GM12864 (cell line): Measurements from ENCODE around the gene SLC17A3.
A peak's percentile ranks its signal among the peaks of the same experiment; 100 is the strongest.

Source experiments
- DNase-seq: peaks from one replicate; pipeline ENCODE4 v3.0.0-alpha.2; 2011; ENCODE audit warnings: low read depth
- H3K4me3 ChIP-seq: 2 replicates; pipeline ENCODE4 v1.5.1; 2011; ENCODE audit warnings: mild to moderate bottlenecking, low read depth, low read length, control low read depth
- TF ChIP-seq, protein P1 (sequence below): IDR thresholded peaks from 2 replicates; pipeline ENCODE4 v1.5.1; 2011; ENCODE audit warnings: low read depth, mild to moderate bottlenecking, moderate library complexity, low read length, control low read depth, inconsistent platforms; ENCODE audit errors: missing control alignments

SLC17A3 gene

DNA sequence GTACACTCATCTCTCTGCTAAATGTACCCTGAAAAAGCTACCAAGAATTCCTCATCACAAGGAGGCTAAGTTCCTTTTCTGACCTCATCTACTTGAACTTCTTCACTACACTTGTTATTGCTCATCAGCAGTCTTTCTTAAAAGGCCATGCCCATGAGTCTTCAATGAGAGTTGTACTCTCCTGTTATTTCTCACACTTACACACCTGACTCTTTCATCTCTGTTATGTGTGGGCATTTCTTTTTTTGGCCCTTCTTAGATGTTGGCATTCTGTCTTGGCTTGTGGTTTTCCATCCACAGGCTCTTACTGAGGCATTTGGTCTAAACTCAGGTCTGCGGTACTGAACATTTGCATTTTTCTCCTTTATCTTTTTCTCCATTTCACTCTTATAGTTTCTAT is 31.5 kb downstream of the SLC17A3 start:
- no peak overlapping the region for H3K4me3 ChIP-seq
- TF ChIP-seq, protein P1, sequence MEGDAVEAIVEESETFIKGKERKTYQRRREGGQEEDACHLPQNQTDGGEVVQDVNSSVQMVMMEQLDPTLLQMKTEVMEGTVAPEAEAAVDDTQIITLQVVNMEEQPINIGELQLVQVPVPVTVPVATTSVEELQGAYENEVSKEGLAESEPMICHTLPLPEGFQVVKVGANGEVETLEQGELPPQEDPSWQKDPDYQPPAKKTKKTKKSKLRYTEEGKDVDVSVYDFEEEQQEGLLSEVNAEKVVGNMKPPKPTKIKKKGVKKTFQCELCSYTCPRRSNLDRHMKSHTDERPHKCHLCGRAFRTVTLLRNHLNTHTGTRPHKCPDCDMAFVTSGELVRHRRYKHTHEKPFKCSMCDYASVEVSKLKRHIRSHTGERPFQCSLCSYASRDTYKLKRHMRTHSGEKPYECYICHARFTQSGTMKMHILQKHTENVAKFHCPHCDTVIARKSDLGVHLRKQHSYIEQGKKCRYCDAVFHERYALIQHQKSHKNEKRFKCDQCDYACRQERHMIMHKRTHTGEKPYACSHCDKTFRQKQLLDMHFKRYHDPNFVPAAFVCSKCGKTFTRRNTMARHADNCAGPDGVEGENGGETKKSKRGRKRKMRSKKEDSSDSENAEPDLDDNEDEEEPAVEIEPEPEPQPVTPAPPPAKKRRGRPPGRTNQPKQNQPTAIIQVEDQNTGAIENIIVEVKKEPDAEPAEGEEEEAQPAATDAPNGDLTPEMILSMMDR = no peak
- DNase-seq = peak; percentile 13

DNA sequence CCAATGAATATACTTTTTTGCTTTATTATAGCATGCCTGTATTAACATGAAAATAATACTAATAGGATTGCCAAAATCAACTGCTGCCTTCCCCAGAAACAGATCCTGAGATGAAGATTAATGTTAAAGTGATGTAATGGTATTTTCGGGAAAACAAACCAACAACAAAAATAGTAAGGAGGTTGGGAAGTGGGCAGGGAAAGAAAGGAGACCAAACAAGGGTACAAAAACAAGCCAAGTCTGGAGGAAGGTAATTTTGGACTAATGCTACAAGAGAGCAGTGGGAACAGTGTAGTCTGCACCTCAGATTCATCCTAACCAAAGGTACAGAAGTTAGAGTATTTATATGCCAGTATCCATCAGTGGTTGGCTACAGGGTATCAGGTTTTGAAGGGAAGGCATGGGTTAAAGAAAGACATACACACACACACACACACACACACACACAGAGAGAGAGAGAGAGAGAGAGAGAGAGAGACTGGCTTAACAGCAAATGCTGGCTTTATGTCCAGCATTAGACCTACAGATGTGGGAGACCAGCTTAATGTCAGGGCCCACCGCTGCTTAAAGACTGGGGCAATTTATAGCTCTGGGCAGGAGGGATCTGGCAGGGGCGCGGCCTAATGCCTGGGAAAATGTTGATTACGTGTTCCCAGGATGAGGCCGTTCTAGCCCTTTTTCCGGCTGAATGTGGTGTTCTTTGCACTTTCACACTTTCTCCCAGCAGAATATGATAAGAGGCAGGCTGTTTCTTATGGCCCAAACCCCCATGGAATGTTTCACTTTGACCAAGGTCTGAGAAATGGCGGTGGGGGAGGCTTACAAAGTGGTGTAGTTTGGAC is 38.4 kb downstream of the SLC17A3 start:
- TF ChIP-seq, protein P1 = no peak
- H3K4me3 ChIP-seq = no peak overlapping the region
- DNase-seq = no peak

DNA sequence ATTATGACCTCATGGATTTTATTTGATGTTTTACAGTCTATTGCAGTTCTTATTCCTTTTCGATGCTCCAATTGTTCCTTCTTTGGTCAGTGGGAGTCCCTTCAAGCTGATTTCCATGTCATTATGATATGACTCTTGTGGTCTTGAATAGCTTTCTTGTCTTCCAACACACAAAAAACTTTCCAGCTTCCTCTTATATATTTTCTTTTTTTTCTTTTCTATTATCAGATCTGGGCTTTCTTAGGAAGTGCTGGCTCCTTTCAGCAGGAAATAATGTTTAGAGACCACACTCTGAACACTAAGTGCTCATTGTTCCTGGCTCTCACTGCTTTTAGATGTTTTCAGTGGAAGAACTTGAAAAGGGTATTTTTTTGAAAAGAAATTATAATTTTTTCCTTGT is 39.1 kb downstream of the SLC17A3 start:
- TF ChIP-seq, protein P1 = no peak
- DNase-seq = no peak
- no peak overlapping the region for H3K4me3 ChIP-seq

DNA sequence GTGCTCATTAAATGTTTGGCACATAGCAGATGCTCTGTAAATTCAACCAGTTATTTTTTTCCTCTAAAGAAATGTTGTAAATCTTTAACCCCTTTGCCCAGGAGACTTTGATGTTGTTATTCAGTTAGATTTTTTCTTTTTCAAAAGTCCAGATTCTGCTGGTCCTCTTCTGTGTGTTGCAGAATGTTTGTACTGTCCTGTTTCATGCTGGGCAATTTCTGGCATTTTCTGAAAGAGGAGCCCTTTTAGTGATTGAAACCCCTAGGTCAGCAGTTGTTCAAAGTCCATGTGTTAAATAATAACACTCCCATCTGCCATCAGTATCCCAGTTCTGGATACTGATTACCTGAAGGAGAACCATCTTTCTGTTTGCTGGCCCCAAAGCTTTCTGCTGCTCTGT is 40.9 kb downstream of the SLC17A3 start:
- TF ChIP-seq, protein P1 = no peak
- DNase-seq = no peak

DNA sequence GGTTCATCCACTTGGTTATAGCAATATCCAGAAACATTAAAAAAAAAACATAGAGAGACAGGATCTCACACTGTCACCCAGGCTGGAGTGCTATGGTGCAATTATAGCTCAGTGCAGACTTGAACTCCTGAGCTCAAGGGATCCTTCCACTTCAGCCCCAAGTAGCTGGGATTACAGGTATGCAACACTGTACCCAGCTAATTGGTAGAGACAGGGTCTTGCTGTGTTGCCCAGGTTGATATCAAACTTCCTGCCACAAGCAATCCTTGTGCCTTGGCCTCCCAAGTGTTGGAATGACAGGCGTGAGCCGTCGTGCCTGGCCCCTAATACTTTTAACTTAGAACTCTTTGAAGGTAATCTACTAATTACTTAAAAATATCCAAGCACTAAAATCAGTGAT is 41.4 kb downstream of the SLC17A3 start:
- no peak for DNase-seq
- TF ChIP-seq, protein P1 = no peak
- H3K4me3 ChIP-seq = no peak overlapping the region

More for the DNA sequence above, 40.9 kb downstream of the SLC17A3 start:
- no peak overlapping the region for H3K4me3 ChIP-seq

DNA sequence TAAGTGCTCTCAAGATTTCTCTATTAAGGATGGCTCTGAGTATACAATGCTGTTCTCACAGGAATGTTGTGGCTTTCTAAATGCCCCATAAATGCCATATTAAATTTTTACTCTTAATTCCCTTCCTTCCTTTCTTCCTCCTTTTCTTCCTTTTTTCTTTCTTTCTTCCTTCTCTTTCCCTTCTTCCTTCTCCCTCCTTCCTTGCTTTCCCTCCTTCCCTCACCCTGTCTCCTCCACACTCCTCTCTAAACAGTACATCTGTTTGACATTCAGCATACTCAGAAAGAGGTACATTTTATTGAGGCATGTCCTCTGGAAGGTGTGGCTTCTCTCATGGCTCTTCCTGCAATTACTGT is 41.8 kb downstream of the SLC17A3 start:
- TF ChIP-seq, protein P1 = no peak
- no peak overlapping the region for H3K4me3 ChIP-seq
- no peak for DNase-seq

DNA sequence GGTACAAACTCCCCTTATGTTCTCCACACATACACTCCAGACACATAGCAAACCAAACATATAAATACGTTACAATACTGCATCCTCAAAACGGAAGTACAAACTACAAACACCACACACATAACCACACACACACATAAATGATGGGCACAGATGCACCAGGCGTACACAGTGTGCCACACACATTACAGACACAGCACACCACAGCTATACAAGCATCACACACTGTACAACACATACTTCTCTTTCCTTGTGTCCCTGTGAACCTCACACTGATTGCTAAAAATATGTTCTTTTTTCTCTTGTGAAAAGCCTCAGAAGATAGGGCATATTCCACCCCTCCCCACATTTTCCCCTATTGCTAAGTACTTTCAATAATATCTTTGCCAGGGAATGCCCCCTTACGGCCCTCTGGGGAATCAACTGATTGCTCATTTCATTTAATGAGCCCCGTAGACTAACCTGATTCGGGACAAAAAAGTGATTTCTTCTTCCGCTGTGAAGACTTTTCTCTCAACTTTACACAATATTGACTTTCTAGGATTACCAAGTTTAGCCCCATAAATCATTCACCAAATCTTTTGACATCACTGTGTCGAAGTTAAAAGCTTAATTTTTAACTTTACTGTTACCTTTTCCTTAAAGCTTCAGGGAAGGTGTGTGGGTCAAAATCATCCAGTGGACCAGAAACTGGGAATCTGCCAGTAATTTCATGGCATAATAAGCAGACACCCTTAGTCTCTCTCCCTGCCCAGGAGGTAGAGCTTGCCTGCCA is 42.3 kb downstream of the SLC17A3 start, which contains the start of gene SLC17A1:
TSS of gene SLC17A1 (minus strand) at position 521 of the 775 bp plus-strand sequence. CDS start 1,495 bp downstream, outside the sequence.
- no peak for DNase-seq
- H3K4me3 ChIP-seq = no peak within 1 kb of the TSS
- TF ChIP-seq, protein P1 = no peak
